IPS-NIHi7 (cell line): ENCODE measurements around the gene LCN1.

Source experiments
- DNase-seq: peaks from one replicate; pipeline ENCODE4 v3.0.0; 2012; ENCODE audit warnings: mixed read lengths; ENCODE audit errors: extremely low spot score

Gene LCN1

GRCh38 chr9:135520916-135521607 lies at the start of gene LCN1:
LCN1 (plus strand) TSS chr9:135521440; CDS start chr9:135521498, 58 bp downstream.
- DNase-seq, result peak; percentile 2

DNA sequence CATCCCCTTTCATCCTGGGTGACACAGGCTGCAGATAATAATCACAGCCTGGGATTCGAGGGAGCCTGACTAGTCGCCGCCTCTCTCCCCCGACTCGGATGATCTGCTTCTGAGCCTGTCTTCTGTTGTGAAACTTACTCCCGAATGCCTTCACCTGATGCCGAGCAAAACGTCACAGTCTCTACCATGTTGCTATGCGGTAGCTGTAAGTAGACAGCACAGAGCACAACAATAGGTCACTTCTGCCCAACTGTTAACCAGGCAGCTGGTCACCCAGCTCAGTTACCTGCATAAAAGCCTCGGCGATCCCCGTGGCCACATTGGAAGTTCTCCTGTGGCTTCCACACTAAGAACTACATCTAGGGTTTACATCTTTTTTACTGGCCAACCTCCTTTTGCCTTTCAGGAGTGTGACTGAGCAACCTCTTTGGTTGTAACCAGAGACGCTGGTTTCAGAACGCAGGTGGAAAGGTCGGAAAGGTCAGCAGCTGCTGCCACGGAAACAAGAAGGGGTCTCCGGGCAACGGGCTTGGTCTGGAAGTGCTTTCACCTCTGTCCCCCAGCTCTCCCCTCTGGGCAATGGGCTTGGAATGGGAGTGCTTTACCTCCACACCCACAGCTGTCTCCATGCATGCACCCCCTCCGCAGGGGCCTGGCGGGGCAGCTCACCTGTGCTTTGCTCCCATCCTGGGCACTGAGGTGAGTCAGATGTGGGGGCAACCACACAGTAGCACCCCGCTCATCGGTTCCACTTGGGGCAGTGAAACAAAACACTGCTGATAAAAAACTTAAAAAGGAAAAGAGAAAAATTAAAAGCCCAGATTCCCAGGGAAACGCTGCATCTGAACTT lies 49.2 kb upstream of the LCN1 start:
- DNase-seq, result no peak

DNA sequence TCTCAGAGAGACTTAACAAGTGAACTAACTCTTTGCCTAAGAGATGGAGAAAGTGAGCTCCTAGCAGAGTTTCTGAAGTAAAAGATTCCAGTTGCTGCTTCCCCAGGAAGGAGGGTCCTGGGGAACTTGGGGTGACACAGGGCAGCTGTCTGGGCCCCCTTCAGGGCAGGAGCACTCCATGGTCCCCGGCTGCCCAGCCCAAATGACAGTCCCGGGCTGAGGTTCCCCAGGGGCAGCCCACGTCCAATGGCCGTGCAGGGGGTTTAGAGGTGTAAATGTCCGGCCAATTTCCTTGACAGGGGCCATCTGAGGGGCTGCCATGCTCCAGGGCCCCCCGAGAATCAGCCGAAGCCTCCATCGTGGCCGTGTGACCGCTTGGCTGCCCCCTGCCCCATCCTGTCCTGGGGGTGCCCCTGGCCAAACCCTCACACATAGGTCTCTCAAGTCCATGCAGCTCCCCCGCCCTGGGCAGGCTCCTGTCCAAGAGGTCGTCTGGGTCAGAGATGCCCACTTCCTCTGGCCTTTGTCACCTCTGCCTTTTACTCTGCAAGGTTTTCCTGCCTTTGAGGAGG lies 47.2 kb upstream of the LCN1 start:
- DNase-seq, result no peak

DNA sequence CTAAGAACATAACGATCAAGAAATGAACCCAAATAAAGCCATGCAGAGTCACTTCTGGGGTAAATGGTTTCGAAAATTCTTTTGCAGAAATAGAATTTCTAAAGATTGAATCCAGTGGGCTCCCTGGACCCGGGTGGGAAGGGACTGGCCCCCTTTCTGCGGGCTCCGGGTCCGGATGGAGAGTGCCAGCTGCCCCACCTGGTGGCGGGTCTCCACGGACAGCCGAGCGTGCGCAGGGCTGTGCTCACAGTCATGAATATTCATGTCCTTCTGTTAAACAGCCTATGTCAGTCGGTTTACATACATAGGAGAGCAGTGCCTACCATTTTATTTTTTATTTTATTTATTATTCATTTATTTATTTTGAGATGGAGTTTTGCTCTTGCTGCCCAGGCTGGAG lies 46.3 kb upstream of the LCN1 start:
- DNase-seq, result peak; percentile 80

DNA sequence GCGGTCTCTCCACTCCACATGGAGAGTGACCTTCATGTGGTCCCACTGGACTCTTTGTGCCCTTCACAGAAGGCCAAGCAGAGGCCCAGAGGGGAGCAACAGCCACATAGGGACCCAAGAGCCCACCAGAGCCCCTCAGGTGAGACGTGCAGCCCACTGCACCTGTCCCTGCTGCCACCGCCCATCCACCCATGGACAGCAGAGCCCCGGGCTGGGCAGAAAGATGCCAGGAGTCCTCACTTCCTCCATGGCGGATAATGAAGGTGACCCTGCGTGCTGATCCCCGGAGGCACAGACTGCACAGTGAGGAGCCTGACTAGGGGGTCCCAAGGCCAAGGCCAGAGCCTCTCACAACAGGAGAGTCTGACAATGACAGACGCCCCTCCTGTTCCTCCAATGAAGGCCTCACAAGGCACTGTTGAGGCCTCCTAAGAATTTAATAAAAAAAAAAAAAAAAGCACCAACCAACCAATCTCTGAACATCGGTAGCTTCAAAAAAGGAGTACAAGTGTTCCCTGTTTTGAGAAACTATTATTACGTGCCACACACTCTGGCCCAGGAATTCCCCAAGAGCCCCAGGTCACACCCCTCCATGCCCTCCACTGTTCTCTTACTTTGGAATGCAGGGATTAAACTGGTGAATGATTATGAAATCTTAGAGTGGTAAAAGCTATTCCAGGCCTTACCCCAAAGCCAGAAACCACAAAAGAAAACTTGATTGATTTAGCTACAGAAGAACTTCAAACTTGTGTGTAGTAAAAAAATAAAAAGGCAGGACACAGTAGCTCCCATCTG lies 44.5 kb upstream of the LCN1 start:
- no peak for DNase-seq

GRCh38 chr9:135478191-135478590 lies 43.0 kb upstream of the LCN1 start:
- no peak for DNase-seq

GRCh38 chr9:135478829-135479468 lies 42.3 kb upstream of the LCN1 start:
- DNase-seq, result peak; percentile 41

GRCh38 chr9:135479469-135480052 lies 41.7 kb upstream of the LCN1 start, which contains the start of gene PPP1R26:
PPP1R26 (plus strand) TSS chr9:135479782; CDS start chr9:135484511, 4,729 bp downstream.
- peak; percentile 44 for DNase-seq

- peak; percentile 62 for DNase-seq
These were observed 40.9 kb upstream of the LCN1 start for GRCh38 chr9:135480071-135480939.

- DNase-seq, result no peak
These were observed 40.3 kb upstream of the LCN1 start for GRCh38 chr9:135480940-135481310.

DNA sequence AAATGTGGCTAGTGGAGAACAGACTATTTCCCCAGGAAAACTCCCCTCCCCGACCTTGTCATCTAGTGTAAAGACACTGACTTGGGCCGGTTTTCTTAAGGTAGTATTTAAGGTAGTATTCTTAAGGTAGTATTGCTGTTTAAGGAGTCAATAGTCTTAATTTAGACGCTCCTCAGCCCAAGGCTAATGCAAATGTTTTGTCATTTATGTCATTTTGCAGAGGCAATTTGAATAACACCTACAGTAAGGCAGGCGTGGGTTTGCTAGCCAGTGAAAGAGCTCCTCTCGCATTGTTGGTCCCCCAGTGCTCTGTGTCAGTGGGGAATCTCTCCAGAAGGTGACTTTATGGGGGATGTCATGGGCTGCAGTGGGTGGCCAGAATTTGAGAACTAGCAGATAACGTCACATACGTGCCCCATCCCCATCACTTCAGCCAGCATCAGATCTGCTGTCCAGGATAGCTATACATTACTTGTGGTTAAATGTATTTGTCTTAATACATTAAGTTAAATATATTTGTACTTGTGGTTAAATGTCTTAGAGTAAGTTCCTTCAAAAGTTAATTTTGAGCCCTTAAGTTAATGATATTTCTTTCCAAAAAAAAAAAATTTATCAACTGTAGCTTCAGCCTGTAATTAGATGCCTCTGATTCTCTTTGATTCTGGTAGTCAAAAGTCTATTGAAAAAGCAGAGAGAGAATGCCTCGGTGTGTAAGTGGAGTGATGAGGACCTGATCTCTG lies 39.1 kb upstream of the LCN1 start:
- no peak for DNase-seq

GRCh38 chr9:135484460-135485277 lies 36.6 kb upstream of the LCN1 start:
- no peak for DNase-seq

- DNase-seq, result no peak
These were observed 35.9 kb upstream of the LCN1 start for GRCh38 chr9:135485385-135485784.

- no peak for DNase-seq
These were observed 35.4 kb upstream of the LCN1 start for GRCh38 chr9:135485832-135486231.

DNA sequence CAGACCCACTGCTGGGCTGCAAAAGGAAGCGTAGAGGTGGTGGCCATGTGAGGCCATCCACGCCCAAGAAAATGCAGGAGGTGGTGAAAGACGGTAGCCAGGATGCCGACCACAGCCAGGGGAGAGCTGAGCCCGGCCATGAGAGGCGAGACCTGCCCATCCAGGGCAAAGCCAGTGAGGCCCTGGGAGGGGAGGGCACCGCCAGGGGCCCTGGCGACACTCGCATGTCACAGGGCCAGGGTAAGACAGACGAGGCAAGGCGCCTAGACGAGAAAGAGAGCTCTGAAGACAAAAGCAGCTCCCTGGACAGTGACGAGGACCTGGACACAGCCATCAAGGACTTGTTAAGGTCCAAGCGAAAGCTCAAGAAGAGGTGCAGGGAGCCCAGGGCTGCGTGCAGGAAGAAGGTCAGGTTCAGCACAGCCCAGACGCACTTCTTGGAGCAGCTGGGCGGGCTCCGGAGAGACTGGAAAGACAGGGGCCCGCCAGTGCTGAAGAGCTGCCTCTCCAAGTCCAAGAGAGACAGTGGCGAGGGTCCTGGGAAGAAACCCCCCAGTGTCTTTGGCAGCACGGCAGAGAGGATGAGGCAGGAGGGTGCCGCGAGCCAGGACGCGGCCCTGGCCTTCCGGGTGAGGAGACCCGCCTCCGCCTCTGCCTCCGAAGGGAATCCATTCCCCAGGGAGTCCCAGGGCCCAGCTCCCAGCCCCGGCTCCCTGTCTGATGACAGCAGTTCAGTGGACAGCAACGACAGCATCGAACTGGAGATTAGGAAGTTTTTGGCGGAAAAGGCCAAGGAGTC lies 34.8 kb upstream of the LCN1 start:
- no peak for DNase-seq

GRCh38 chr9:135487281-135488012 lies 33.8 kb upstream of the LCN1 start:
- no peak for DNase-seq

DNA sequence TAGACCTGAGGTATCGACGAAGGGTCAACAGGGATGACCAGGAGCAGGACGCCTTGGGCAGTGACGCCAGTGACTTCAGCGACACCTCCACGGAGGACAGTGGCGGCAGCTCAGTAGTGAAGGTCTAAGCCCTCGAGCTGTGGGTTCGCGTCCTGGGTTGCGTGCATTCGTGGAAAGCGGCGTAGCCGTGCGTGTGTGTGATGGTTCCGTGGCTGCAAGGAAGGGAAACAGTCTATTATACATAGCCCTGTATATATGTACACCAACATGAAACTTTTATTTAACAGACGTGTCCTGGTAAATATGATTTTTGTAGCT lies 33.3 kb upstream of the LCN1 start:
- no peak for DNase-seq
